Mammary epithelial cell (primary cell): ENCODE measurements around the gene ATP12A.

Experiments
- EZH2 ChIP-seq: IDR thresholded peaks from 2 replicates; pipeline ENCODE4 v1.6.1; 2012; ENCODE audit warnings: low read length, inconsistent platforms, borderline replicate concordance
- TF ChIP-seq, protein P1 (sequence below), 2 donors: IDR thresholded peaks in 1 of 2; conservative IDR thresholded peaks in 1 of 2; 2 replicates each; pipeline ENCODE4 v1.5.1; 2011 to 2012; ENCODE audit warnings: inconsistent platforms in 2 of 2, low read length in 2 of 2, mild to moderate bottlenecking in 2 of 2, control low read depth in 1 of 2, low read depth in 1 of 2; ENCODE audit not compliant: insufficient read depth in 1 of 2; ENCODE audit errors: extremely low read depth in 1 of 2

DNA sequence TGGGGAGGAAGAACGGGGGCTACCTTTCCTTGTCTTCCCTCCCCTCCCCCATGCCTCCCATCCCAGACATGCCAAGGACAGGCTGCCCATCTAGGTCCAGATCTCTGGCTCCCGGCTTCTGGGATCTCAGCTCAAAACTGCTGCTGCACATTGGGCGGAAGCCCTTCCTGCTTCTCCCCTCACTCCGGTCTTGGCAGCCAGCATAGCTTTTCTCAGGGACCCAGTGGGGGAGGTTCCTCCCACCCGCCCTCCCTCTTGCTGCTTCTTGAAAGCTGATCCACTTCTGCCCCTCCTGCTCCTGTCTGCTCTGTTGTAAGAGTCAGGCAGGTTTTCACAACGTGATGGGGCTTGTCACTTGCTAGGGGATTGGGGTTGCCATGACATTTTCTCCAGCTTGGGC is 62.1 kb downstream of the ATP12A start:
- TF ChIP-seq, protein P1, sequence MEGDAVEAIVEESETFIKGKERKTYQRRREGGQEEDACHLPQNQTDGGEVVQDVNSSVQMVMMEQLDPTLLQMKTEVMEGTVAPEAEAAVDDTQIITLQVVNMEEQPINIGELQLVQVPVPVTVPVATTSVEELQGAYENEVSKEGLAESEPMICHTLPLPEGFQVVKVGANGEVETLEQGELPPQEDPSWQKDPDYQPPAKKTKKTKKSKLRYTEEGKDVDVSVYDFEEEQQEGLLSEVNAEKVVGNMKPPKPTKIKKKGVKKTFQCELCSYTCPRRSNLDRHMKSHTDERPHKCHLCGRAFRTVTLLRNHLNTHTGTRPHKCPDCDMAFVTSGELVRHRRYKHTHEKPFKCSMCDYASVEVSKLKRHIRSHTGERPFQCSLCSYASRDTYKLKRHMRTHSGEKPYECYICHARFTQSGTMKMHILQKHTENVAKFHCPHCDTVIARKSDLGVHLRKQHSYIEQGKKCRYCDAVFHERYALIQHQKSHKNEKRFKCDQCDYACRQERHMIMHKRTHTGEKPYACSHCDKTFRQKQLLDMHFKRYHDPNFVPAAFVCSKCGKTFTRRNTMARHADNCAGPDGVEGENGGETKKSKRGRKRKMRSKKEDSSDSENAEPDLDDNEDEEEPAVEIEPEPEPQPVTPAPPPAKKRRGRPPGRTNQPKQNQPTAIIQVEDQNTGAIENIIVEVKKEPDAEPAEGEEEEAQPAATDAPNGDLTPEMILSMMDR (conservative IDR thresholded peaks at IDR 0.05 in 1 of 2, IDR thresholded peaks at IDR 0.05 in 1 of 2; ENCODE audit: extremely low read depth in 1 of 2, insufficient read depth in 1 of 2, low read depth in 1 of 2, low read length in 2 of 2): no peak
- TF ChIP-seq EZH2: no peak
